ENCODE data around the gene SIX2. TPM values are rescaled to one million over a fixed set of nuclear protein-coding genes. Genes with fewer than 3 reads are reported as not detected.

SIX2 gene
- total RNA-seq, 1 donor from 2014 or later, result 45.9 TPM

DNA sequence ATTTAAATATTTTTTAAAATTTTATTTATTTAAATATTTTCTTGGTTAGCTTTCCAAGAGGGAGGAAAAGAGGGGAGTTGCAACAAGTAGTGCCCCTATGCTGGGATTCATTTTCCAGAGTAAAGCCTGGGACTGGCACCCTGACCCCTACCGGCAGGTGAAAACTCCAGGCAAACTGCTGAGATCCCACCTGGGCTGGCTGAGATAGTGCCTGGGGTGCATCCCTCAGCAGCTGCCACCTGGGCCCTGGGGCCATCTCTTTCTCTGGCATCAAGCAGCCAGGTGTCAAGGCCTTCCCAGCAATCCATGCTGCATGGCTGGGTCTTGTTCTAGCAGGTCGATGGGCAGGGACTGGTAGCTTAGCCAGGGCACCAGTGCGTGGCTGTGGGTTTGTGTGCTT is 6.6 kb downstream of the SIX2 start:
- Mint-ChIP-seq H3K9me3 (ENCODE audit: unreplicated experiment) (no peaks in the 10 kb centered on the region), H3K27ac (ENCODE audit: unreplicated experiment) (no peak overlapping the region), H3K27me3 (ENCODE audit: unreplicated experiment) (no peaks in the 10 kb centered on the region), H3K36me3 (ENCODE audit: unreplicated experiment) (peaks cover 31% of the 10 kb centered on the region), H3K4me3 (ENCODE audit: unreplicated experiment) (no peak overlapping the region), H3K4me1 (ENCODE audit: unreplicated experiment) (peaks cover 39% of the 10 kb centered on the region)
- DNase-seq (ENCODE audit: extremely low spot score, unreplicated experiment), result no peak
- TF ChIP-seq, protein P1, sequence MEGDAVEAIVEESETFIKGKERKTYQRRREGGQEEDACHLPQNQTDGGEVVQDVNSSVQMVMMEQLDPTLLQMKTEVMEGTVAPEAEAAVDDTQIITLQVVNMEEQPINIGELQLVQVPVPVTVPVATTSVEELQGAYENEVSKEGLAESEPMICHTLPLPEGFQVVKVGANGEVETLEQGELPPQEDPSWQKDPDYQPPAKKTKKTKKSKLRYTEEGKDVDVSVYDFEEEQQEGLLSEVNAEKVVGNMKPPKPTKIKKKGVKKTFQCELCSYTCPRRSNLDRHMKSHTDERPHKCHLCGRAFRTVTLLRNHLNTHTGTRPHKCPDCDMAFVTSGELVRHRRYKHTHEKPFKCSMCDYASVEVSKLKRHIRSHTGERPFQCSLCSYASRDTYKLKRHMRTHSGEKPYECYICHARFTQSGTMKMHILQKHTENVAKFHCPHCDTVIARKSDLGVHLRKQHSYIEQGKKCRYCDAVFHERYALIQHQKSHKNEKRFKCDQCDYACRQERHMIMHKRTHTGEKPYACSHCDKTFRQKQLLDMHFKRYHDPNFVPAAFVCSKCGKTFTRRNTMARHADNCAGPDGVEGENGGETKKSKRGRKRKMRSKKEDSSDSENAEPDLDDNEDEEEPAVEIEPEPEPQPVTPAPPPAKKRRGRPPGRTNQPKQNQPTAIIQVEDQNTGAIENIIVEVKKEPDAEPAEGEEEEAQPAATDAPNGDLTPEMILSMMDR (IDR thresholded peaks at IDR 0.05), result no peak

DNA sequence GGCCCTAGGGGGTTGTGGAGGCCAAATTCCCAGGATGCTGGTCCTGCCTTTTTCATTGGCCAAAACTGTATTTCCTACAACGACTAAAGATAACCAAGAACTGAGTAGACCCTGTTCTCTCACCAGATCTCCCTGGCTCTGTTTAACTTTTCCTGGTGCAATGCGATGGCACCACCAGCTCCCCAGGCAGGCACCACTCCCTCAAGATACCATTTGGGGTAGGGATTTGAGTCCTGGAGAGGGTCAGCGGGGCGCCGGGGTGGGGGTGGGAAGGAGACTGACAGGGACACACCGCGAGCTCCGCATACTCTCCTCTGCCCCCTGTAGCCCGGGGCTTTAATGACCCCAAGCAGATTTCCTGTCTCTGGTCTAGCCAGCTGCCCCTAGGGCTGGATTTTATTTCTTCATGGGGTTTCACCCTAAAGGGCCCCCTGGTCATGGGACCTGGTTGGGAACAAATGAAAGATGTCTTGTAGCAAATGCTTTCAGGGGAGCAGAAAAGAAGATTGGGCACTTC is 7.3 kb downstream of the SIX2 start:
- Mint-ChIP-seq H3K36me3 (ENCODE audit: unreplicated experiment) (peaks cover 31% of the 10 kb centered on the region), H3K9me3 (ENCODE audit: unreplicated experiment) (no peaks in the 10 kb centered on the region), H3K4me1 (ENCODE audit: unreplicated experiment) (peaks cover 33% of the 10 kb centered on the region), H3K27me3 (ENCODE audit: unreplicated experiment) (no peaks in the 10 kb centered on the region), H3K27ac (ENCODE audit: unreplicated experiment) (no peak overlapping the region), H3K4me3 (ENCODE audit: unreplicated experiment) (no peak overlapping the region)
- TF ChIP-seq, protein P1 (IDR thresholded peaks at IDR 0.05), result no peak
- DNase-seq (ENCODE audit: extremely low spot score, unreplicated experiment), result no peak

DNA sequence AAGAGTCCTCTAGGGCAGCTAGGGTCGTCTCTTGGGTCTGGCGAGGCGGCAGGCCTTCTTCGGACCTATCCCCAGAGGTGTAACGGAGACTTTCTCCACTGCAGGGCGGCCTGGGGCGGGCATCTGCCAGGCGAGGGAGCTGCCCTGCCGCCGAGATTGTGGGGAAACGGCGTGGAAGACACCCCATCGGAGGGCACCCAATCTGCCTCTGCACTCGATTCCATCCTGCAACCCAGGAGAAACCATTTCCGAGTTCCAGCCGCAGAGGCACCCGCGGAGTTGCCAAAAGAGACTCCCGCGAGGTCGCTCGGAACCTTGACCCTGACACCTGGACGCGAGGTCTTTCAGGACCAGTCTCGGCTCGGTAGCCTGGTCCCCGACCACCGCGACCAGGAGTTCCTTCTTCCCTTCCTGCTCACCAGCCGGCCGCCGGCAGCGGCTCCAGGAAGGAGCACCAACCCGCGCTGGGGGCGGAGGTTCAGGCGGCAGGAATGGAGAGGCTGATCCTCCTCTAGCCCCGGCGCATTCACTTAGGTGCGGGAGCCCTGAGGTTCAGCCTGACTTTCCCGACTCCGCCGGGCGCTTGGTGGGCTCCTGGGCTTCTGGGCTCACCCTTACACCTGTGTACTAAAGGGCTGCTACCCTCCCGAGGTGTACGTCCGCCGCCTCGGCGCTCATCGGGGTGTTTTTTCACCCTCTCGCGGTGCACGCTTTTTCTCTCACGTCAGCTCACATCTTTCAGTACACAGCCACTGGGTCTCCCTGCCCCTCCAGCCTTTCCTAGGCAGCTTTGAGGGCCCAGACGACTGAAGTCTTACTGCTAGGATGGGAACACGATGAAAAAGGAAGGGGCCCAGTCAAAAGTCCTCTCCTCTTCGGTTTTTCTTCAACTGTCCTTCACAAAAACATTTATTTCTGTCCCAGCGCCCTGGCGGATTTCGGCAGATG is 8.1 kb downstream of the SIX2 start:
- Mint-ChIP-seq H3K27me3 (ENCODE audit: unreplicated experiment) (peaks cover 3% of the 10 kb centered on the region), H3K4me3 (ENCODE audit: unreplicated experiment) (no peak overlapping the region), H3K4me1 (ENCODE audit: unreplicated experiment) (peaks cover 26% of the 10 kb centered on the region), H3K36me3 (ENCODE audit: unreplicated experiment) (peaks cover 26% of the 10 kb centered on the region), H3K27ac (ENCODE audit: unreplicated experiment) (no peak overlapping the region), H3K9me3 (ENCODE audit: unreplicated experiment) (no peaks in the 10 kb centered on the region)
- no peak for DNase-seq (ENCODE audit: extremely low spot score, unreplicated experiment)
- TF ChIP-seq, protein P1 (IDR thresholded peaks at IDR 0.05), result no peak

DNA sequence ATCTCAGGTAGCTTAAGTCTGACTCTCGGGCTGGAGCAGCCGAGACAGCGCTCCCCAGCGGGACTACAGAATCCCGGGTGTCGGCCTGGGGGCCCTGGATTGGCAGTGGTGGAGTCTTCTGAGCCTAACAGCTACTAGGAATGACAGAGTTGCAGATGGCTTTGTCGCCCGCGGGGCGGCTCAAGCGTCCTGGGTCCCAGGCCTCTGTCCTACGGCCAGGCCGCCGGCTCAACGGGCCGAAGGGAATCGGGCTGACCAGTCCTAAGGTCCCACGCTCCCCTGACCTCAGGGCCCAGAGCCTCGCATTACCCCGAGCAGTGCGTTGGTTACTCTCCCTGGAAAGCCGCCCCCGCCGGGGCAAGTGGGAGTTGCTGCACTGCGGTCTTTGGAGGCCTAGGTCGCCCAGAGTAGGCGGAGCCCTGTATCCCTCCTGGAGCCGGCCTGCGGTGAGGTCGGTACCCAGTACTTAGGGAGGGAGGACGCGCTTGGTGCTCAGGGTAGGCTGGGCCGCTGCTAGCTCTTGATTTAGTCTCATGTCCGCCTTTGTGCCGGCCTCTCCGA is 8.8 kb downstream of the SIX2 start:
- H3K4me1 Mint-ChIP-seq (ENCODE audit: unreplicated experiment), result peaks cover 20% of the 10 kb centered on the region
- H3K4me3 Mint-ChIP-seq (ENCODE audit: unreplicated experiment), result no peak overlapping the region
- H3K27ac Mint-ChIP-seq (ENCODE audit: unreplicated experiment), result no peak overlapping the region
- peaks cover 6% of the 10 kb centered on the region for H3K27me3 Mint-ChIP-seq (ENCODE audit: unreplicated experiment)
- DNase-seq (ENCODE audit: extremely low spot score, unreplicated experiment), result no peak
- TF ChIP-seq, protein P1 (IDR thresholded peaks at IDR 0.05), result no peak
- H3K36me3 Mint-ChIP-seq (ENCODE audit: unreplicated experiment), result peaks cover 21% of the 10 kb centered on the region
- H3K9me3 Mint-ChIP-seq (ENCODE audit: unreplicated experiment), result no peaks in the 10 kb centered on the region

- no peaks in the 10 kb centered on the region for H3K9me3 Mint-ChIP-seq (ENCODE audit: unreplicated experiment)
- peaks cover 6% of the 10 kb centered on the region for H3K27me3 Mint-ChIP-seq (ENCODE audit: unreplicated experiment)
- no peak overlapping the region for H3K27ac Mint-ChIP-seq (ENCODE audit: unreplicated experiment)
- H3K4me3 Mint-ChIP-seq (ENCODE audit: unreplicated experiment), result no peak overlapping the region
- H3K36me3 Mint-ChIP-seq (ENCODE audit: unreplicated experiment), result peaks cover 17% of the 10 kb centered on the region
- TF ChIP-seq, protein P1 (IDR thresholded peaks at IDR 0.05), result no peak
- peaks cover 15% of the 10 kb centered on the region for H3K4me1 Mint-ChIP-seq (ENCODE audit: unreplicated experiment)
- DNase-seq (ENCODE audit: extremely low spot score, unreplicated experiment), result no peak
Measured at GRCh38 chr2:44999540-44999939, 9.7 kb downstream of the SIX2 start.
